DMS79 (cell line): ENCODE results near the gene TNRC6C.
"Not testable (repeated sequence)": the region's sequence is repeated elsewhere in the genome, so short reads cannot be mapped to it uniquely, and the experiment has no call there.

Experiments used
- DNase-seq: peaks from one replicate; lab custom pipeline; 2025; lab: John Stamatoyannopoulos, UW

Gene TNRC6C

GRCh38 chr17:77929871-77930436 lies 28.5 kb upstream of the TNRC6C start:
- DNase-seq: no peak

- no peak for DNase-seq
Observed at GRCh38 chr17:77930780-77931768, 27.4 kb upstream of the TNRC6C start.

- no peak for DNase-seq
Observed at GRCh38 chr17:77933777-77934398, 24.6 kb upstream of the TNRC6C start.

GRCh38 chr17:77935121-77935571 lies 23.4 kb upstream of the TNRC6C start:
- no peak for DNase-seq

GRCh38 chr17:77935744-77936143 lies 22.8 kb upstream of the TNRC6C start:
- not testable (repeated sequence) for DNase-seq

- DNase-seq: no peak
Observed at GRCh38 chr17:77936881-77937280, 21.6 kb upstream of the TNRC6C start.

- no peak for DNase-seq
Observed at GRCh38 chr17:77941004-77941403, 17.5 kb upstream of the TNRC6C start.

- no peak for DNase-seq
Observed at GRCh38 chr17:77942112-77942988, 16.2 kb upstream of the TNRC6C start.

GRCh38 chr17:77943971-77944370 lies 14.5 kb upstream of the TNRC6C start:
- no peak for DNase-seq

GRCh38 chr17:77944390-77945222 lies 13.9 kb upstream of the TNRC6C start:
- DNase-seq: no peak

- DNase-seq: no peak
Observed at GRCh38 chr17:77946900-77947645, 11.4 kb upstream of the TNRC6C start.

GRCh38 chr17:77948690-77949114 lies 9.8 kb upstream of the TNRC6C start:
- no peak for DNase-seq

GRCh38 chr17:77951123-77951522 lies 7.4 kb upstream of the TNRC6C start:
- no peak for DNase-seq

- no peak for DNase-seq
Observed at GRCh38 chr17:77952368-77952767, 6.1 kb upstream of the TNRC6C start.

- DNase-seq: no peak
Observed at GRCh38 chr17:77957235-77957856, 1.2 kb upstream of the TNRC6C start.

- no peak for DNase-seq
Observed at GRCh38 chr17:77958716-77959125, 218 bp downstream of the TNRC6C start.

GRCh38 chr17:77959126-77959925 lies 823 bp downstream of the TNRC6C start:
- DNase-seq: no peak

- DNase-seq: peak; percentile 56
Observed at GRCh38 chr17:77959926-77960521, 1.5 kb downstream of the TNRC6C start.
